HG03103 (cell line): Measurements from ENCODE around the gene KHNYN.
A peak's percentile ranks its signal among the peaks of the same experiment; 100 is the strongest.
"Not testable (repeated sequence)": the region's sequence is repeated elsewhere in the genome, so short reads cannot be mapped to it uniquely, and the experiment has no call there.

ENCODE experiments used
- ATAC-seq: cut with Tn5 transposase; IDR thresholded peaks from one replicate; pipeline ENCODE4 v1.9.1; 2021; ENCODE audit warnings: low read depth; ENCODE audit not compliant: unreplicated experiment

Gene KHNYN

DNA sequence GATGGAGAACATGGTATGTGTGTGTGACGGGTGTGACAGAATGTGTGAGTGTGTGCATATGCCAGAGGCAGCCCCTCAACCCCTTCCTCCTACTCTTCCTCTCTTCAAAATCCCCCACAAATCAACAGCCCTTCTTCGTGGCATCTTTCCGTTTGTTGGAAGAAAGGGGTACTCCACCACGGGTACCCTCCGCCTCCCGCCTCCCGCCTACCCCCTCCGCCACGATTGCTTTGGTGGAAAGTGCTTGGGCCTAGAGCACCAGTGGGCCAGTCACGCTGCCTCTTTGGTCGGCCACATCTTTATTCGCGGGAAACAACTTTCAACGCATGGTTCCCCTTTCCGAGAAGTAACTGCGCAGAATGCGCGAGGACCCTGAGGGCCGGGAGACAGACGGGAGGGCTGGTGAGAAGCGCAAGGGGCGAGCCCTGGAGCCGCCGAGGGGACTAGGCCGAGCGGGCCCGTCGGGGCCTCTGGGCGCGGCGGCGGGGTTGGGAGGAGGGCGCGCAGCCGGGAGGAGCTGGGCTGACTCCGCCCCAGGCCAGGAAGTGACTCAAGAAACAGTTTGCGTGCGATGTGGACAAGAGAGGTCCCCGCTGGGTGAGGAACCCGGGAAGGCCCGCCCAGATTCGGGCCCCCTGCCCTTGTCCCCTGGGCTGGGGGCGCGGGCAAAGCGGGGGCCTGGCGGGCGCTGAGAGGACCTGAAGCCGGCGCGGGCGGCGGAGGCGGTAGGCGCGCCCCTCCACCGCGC lies at the start of gene KHNYN, which contains the start of gene CBLN3:
TSS of gene KHNYN (plus strand) at position 560 of the 748 bp plus-strand sequence. CDS start 777 bp downstream, outside the sequence.
TSS of gene CBLN3 (minus strand) at position 274 of the 748 bp plus-strand sequence. CDS start 614 bp downstream, outside the sequence.
- ATAC-seq: peak; percentile 81

DNA sequence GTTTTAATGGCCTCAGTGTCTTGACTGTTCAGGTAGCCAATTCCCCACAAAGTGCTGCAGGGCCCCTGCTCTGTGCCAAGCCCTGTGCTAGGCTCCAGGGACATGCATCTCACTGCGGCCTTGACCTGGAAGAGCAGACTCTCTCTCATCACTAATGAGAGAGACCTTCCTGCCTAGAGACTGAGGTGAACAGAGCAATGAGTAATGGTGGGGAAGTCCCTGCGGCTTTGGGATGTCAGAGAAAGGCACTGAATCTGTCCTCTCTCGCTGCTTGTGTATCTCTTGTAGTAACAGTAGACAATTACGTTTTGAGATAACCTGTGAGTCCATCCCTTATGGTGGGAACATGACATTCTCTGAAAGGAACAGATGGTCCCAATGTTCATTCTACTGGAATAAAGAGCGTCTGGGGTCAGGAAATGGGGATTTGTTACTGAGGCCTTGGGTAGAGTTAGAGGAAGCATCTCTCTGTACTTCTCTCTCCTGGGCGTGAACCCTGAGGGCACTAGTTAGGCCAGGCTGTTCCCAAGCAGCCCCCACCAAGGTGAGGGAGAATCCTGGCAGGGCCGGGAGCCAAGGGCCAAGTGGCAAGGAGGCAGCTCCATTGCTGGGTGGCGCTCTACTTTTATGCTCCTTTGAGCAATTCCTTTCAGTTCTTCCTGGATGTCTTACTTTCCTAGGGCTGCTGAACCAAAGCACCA lies 48.2 kb upstream of the KHNYN start:
- no peak for ATAC-seq

DNA sequence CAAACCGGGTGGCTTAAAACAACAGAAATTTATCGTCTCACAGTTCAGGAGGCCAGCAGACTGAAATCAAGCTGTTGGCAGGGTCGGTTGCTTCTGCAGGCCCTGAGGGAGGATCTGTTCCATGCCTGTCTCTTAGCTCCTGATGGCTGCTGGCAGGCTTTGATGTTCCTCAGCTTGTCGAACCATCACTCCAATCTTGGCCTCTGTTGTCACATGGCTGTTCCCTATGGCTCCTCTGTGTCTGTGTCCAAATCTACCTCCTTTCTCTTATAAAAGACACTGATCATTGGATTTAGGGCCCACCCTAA lies 47.7 kb upstream of the KHNYN start:
- no peak for ATAC-seq

DNA sequence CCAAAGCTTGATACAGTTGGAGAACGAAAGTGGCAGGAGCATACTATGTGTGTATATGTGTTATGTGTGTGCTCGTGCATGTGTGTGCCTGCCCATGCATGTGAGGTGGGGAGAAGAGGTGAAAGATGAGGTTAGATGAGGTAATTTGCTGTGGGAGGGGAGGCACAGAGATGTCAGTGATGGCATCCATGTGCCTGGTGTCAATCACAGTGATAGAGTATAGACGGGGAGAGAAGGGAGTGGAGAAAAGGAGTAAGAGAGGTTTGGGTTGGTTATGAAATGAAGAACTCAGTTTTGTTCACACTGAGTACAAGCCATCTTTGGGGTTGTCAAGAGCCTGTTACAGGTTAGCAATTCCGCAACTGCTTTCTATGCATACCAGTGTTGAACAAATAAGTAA lies 45.6 kb upstream of the KHNYN start:
- no peak for ATAC-seq

DNA sequence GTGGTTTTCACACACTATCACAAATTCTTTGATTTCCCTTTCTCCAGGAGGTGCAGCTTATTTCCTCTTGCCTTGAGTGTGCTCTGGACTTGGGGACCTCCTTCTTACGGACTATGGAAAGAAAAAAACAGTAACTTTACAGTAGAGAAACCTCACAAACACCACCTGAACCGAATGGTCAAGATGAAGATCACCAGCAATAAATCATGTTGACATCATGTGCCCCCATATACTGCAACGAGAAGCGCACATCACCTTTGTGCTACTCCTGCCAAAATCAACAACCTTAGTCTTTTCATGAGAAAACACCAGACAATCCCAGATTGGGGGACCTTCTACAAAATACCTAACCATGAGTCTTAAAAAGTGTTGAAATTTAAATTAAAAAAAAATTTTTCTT lies 44.2 kb upstream of the KHNYN start:
- ATAC-seq: no peak

DNA sequence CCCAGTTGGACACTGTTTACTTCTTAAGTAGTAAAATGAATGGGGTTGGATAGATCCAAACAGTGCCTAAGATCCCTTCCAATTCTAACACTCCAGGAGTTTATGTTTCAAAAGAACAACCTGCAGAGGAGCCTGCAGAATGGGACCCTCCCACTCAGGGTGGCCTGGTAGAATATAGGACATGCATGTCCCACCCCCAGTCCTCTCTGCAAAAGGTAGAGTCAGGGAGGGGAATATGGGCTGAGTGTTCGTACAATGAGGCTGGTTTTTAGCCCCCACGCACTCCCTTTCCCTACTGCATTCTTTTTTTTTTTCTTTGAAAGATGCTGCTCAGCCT lies 42.8 kb upstream of the KHNYN start:
- no peak for ATAC-seq

DNA sequence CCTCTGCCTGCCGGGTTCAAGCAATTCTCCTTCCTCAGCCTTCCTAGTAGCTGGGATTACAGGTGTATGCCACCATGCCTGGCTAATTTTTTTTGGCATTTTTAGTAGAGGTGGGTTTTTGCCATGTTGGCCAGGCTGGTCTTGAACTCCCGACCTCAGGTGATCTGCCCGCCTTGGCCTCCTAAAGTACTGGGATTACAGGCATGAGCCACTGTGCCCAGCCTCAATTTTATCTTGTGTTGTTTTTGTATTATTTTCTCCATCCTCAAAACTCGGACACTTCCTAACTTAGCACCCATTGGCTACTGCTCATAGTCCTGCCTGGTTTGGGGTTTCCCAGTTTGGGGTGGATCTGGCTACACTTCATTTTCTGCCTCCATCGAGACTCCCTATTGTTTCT lies 42.2 kb upstream of the KHNYN start:
- not testable (repeated sequence) for ATAC-seq

DNA sequence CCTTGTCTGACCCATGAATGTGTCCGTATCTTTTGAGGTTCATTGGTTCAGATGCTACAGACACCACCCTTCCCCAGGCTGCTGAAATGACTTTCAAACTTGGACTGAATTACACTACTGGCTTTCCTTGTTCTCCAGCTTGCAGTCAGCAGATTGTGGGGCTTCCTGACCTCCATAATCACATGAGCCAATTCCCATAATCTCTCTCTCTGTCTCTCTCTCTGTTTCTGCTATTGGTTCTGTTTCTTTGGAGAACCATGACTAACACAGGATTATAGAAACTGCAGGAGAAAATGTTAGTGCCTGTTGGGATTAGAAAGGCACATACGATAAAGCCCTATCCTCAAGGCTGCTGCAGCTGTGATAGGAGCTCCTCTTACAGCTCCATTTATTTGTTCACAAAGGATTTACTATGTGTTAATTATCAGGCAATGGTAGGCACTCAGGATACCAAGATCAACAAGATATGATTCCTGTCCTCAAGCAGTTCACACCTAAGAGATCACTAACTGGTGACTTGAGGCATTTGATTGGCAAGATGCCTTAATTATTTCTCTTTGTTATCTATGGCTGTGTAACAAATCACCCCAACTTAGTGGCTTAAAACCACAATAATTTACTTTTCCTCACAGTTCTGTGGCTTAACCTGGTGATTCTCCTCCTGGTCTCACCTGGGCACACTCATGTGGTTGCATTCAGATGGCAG lies 41.1 kb upstream of the KHNYN start:
- no peak for ATAC-seq

DNA sequence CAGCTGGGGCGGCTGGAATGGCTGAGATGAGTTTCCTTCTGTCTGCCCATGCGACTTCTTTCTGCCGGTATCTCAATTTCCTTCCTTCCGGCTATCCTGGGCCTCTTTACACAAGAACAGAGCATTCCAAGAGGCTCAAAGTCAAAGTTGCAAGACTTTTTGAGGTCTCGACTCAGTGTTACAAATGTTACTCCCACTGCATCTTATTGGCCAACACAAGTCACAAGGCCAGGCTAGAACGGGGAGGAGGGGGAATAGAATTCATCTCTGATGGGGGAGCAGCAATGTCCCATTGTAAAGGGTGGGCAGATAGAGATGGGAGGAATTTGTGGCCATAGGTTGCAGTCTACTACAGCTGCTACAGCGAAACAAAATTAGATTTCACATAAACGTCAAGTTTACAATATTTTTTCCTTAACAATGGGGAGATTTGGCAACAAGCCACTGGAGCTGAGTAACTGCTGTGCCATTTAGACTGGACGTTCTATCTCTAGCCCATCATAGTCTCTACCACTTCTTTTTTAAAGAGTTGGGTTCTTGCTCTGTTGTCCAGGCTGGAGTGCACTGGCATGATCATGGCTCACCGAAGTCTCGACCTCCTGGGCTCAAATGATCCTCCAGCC lies 40.4 kb upstream of the KHNYN start:
- no peak for ATAC-seq

DNA sequence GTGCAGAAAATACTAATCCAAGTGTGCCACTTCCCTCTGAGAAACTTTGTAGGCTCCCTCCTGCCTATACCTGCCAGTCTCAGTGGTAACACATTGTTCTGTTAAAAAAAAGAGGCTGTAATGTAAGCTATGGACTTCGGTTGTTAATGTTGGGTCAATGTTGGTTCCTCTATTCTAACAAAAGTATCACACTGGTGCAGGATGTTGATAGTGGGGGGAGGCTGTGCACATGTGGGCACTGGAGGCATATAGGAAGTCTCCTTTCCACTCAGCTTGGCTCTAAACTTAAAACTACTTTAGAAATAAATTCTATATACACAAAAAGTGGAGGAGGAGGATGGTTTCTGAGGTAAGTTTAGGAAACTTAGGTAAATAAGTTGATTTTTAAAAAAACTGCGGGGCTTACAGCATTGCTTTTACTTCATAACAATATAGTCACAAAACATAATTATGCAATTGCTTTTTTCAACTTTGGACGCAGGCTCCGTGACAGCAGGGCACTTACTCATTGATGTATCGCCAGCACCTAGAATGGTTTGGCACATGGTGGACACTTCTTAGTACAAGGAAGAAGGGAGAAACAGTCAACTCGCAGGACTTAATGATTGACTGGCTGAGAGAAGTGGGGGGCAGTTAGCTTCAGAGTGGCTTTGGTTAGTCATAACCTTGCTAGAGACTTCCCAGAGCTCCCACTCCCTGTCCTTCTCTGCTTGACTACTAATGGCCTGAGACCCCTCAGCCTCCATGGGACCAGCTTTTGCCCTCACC lies 38.9 kb upstream of the KHNYN start:
- no peak for ATAC-seq

DNA sequence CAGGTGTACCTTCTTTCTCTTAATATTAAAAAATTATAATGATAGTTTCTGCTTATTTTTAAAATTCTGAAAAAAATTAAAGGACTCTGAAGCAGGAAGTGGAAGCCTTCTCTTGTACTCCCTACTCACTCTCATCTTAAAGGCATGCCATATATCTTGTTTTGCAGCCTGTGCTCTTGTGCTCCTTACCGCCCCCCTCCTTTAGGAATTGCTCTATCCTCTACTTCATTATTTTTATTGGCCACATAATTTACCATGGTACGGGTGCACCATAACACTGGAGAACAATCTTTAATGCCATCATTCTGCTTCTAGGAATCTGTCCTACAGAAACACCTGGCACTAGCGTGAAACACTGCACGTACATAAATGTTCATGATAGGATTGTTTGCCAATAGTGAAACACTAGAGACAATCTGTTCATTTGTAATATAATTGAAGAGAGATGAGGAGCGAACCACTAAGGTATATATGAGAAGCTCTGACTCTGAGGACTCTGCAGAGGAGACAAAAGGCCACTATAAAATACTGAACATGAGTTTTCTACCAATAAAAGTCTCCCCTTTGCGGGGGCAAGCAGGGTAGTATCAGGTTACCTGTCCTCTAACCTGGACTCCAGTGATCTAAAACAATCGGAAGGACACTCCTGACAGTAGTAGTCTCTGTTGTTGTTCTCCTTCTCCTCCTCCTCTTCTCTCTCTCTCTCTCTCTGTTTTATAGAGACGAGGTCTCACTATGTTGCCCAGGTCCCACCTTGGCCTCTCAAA lies 37.2 kb upstream of the KHNYN start:
- ATAC-seq: no peak

DNA sequence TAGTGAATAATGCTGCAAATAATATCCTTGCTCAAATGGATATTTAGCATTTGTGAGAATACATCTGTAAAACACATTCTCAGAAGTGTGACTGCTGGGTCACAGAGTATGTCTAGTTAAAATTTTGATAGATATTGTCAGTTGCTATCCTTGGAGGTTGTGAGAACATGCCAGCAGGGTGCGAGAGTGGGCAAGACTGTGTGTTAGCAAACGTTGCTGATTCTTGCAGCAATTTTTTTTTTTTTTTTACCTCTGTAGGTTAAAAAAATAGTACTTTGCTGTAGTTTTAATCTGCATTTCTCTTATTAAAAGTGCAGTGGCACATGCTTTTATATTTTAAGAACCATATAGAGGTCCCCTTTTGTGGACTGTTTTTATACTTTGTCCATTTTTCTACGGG lies 35.5 kb upstream of the KHNYN start:
- ATAC-seq: no peak

DNA sequence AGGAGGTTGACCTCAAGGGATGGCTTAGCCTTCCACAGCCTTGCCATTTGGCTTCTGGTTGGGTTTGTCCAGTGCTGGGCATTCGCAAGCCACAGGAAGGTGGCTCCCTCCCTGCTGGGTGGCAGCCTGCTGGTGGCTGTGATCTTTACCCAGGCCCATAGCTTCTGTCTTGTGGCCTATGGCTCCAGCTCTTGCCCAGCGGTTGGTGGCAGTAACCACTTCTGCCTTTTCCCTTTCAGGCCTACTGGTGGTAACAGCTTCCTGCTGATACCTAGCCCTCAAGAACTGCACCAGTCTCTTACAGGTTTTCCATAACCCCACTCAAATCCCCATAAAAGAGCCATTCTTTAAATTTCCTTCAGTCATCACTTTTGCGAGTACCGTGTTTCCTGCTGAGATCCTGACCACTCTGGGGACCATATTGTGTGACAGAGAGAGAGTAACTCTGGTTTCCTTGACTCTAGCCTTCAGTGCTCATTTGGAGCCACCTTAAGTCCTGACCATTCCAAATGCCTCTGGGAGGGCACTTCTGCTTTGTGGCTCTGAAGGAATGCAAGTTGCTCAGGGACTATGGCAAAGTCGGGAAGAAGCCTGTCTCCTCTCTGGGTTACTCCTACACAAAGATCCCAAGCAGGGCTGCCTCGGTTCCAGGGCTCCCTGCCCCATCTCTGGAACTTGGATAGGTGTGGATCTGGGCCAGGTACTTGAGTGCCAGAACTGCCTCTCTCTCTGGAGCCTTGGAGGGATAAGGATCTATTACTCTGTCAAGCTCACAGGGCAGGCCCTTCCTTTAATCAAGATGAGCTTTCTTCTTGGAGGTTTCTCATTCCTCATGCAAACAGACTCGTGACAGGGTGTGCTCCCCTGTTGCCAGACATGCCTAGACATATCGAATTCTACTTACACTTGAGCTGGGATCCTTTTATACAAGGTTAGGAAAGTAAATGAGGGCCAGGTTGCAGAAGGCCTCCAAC lies 33.9 kb upstream of the KHNYN start:
- no peak for ATAC-seq

DNA sequence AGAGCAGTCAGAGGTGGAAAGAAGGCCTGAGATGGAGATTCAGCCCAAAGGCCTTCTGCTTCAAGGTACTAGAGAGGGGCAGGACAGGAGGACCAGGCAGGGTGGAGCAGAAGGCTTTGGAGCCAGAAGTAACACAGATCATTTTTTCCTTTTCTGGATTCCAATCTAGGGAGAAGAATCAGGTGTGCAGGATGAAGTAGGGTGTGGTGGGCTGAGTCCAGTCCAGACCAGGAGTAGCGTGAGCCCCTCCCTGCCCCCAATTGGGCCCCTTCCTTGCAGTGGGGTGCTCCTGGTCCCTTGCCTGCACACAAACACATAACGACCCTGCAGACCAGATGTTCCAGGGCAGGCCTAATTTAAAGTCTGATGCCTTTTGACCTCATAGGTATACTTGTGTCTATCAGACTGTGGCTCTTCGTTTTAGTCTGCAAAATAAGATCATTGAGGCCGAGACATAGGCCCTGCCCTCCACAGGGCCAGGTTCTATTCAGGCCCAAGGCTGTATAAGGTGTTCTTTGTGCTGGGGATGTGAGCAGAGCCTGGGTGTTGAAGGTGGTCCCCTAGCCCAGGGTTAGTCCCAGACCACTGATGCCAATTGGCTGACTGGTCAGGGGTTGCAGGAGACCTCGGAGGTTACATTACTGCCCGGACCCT lies 32.0 kb upstream of the KHNYN start:
- ATAC-seq: no peak

DNA sequence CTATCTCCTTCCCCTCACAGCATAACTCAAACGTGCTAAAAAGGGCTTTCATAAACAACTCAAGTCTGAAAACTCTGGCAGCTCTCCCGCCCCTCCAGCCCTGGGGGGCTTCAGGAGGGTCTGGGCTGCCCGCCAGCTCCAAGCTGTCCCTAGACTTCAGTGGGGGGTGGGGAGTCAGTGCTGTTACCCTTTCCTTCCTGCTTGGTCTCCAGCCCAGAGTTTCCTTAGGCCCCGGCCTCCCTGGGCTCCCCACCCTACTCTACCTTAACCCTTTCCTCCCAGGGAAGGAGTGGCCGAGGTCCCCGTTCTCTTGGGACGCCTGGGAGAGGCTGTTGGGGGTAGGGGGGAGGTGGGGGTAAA lies 31.5 kb upstream of the KHNYN start:
- no peak for ATAC-seq

DNA sequence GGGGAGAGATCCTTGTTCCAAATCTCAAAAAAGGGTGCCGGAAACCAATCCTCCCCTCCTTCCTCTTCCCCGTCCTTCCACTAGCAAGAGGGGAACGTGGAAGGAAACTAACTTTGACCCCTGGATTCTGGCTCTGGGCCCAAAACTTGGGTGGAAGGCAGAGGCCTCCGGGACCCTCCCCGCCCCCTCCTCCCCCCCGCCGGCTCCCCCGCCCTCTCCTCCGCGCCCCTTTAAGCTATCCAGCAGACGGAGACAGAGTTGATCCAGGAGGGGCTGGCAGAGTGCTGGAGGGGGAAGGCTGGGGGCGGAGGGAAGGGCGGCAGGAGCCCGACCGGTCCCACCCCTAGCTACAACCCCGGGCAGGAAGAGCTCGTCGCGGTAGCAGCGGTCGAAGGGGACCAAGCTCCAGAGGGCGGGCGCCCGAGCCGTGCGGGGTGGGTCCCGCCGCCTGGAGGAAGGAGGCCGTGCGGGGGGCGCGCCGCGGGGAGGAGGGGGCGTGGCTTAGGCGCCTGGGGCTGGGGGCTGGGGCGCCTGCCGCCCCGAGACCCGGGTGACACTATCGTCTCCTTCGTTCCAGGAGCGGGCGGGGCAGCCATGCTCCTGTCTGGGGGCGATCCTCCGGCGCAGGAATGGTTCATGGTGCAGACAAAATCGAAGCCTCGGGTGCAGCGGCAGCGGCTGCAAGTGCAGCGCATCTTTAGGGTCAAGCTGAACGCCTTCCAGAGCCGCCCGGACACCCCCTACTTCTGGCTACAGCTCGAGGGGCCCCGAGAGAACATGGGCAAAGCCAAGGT lies 30.9 kb upstream of the KHNYN start, which contains the start of gene NYNRIN:
TSS of gene NYNRIN (plus strand) at position 351 of the 794 bp plus-strand sequence. CDS start at position 595, 244 bp downstream.
- no peak for ATAC-seq

DNA sequence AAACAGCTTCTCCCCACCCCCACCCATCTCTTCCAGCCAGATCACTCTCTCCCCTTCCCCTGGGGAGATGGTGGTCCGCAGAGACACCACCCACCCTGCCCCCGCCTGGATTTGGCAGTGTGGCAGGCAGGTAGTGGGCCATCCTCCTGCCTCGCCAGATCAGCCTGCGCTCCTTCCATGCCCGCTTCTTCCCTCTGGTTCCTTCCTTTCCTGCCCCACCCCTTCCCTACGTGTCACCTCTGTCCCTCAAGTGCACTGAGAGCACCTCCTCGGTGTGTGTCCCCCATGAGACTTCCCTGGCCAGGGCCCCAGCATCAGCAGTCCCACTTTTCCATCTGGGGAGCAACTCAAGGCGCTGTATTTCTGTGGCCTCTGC lies 30.3 kb upstream of the KHNYN start:
- ATAC-seq: no peak
